GM12878 (cell line): Measurements from ENCODE around the gene HPGD. TPM values are rescaled to one million over a fixed set of nuclear protein-coding genes. Genes with fewer than 3 reads are reported as not detected.

Source experiments
- ATAC-seq: fragments of 200-7000 bp; cut with Tn5 transposase; 3 replicates; pipeline ENCODE4 v1.9.1; 2020; ENCODE audit warnings: mild to moderate bottlenecking, moderate library complexity
- BruUV-seq: library from RNA; stranded (reverse); fragments of 400-500 nt; replicated peaks from 2 replicates; lab custom pipeline; 2021; lab: Mats Ljungman, UMichigan
- CTCF ChIA-PET: fragments of 300-600 bp; sonication (Branson Sonifier 250); formaldehyde crosslinking; extraction: SDS; loops from one replicate; lab custom pipeline; 2021; ENCODE audit warnings: inconsistent platforms; lab: Yijun Ruan, JAX
- POLR2A ChIA-PET: fragments of 350-600 bp; formaldehyde crosslinking; extraction: SDS; loops from one replicate; lab custom pipeline; 2021; ENCODE audit warnings: inconsistent platforms; lab: Charles Lee
- RAD21 ChIA-PET: fragments of 300-600 bp; sonication (Branson Sonifier 250); formaldehyde crosslinking; loops from one replicate; lab custom pipeline; 2023; ENCODE audit warnings: antibody characterized with exemption; ENCODE audit not compliant: unreplicated experiment; lab: Charles Lee
- SMC1A ChIA-PET: fragments of 300-600 bp; sonication (Branson Sonifier 250); formaldehyde crosslinking; loops from one replicate; lab custom pipeline; 2023; ENCODE audit not compliant: unreplicated experiment, uncharacterized antibody; lab: Charles Lee
- DNase-seq: peaks from one replicate; pipeline ENCODE4 v3.0.0-alpha.2; 2011; ENCODE audit warnings: low read depth, low spot score
- FAIRE-seq: peaks from 3 replicates; lab custom pipeline; 2011; peaks lifted over from hg19 to GRCh38; lab: Jason Lieb, UNC
- H2AFZ ChIP-seq: 2 replicates; pipeline ENCODE4 v1.6.0; 2011; ENCODE audit warnings: low read depth, low read length, control low read depth; ENCODE audit not compliant: control insufficient read depth
- H3K27ac ChIP-seq: 2 replicates; pipeline ENCODE4 v1.5.1; 2011; ENCODE audit warnings: control low read depth; ENCODE audit not compliant: control insufficient read depth, insufficient read depth
- H3K27me3 ChIP-seq, 2 experiments: replicated peaks in 1 of 2; 2 replicates each; pipeline versions ENCODE4 v1.6.0 to v1.6.1; 2011; ENCODE audit warnings: low read length in 1 of 2; ENCODE audit not compliant: control insufficient read depth in 2 of 2, insufficient read depth in 2 of 2
- H3K36me3 ChIP-seq, 2 experiments: 2 replicates each; pipeline ENCODE4 v1.5.1; 2011; ENCODE audit warnings: low read length in 1 of 2; ENCODE audit not compliant: control insufficient read depth in 2 of 2, insufficient read depth in 2 of 2
- H3K4me1 ChIP-seq: 2 replicates; pipeline ENCODE4 v1.6.1; 2011; ENCODE audit warnings: mild to moderate bottlenecking, low read length, moderate library complexity, mixed read lengths; ENCODE audit not compliant: control insufficient read depth, insufficient read depth
- H3K4me2 ChIP-seq: 2 replicates; pipeline ENCODE4 v1.6.0; 2011; ENCODE audit warnings: control low read depth; ENCODE audit not compliant: control insufficient read depth, insufficient read depth
- H3K4me3 ChIP-seq: fragments of 200-600 bp; sonication (generic); 2 replicates; pipeline ENCODE4 v1.5.1; 2016
- H3K79me2 ChIP-seq: 2 replicates; pipeline ENCODE4 v1.6.0; 2011; ENCODE audit warnings: low read length; ENCODE audit not compliant: control insufficient read depth, insufficient read depth
- H3K9ac ChIP-seq: 2 replicates; pipeline ENCODE4 v1.8.0; 2011; ENCODE audit warnings: low read length, control low read depth, mixed read lengths; ENCODE audit not compliant: control insufficient read depth, insufficient read depth
- H3K9me3 ChIP-seq: replicated peaks from 3 replicates; pipeline ENCODE4 v1.5.1; 2011; ENCODE audit warnings: mild to moderate bottlenecking, low read length; ENCODE audit not compliant: control insufficient read depth, insufficient read depth
- H4K20me1 ChIP-seq: 2 replicates; pipeline ENCODE4 v1.6.0; 2011; ENCODE audit not compliant: control insufficient read depth, insufficient read depth
- CHD2 ChIP-seq: IDR thresholded peaks from 2 replicates; pipeline ENCODE4 v1.6.1; 2011; ENCODE audit warnings: low read depth, low read length, improper control_type of control experiment, borderline replicate concordance
- E2F8 ChIP-seq: fragments of 450-650 bp; IDR thresholded peaks from 2 replicates; pipeline ENCODE4 v1.6.1; 2018; ENCODE audit warnings: mild to moderate bottlenecking, low read depth, moderate library complexity; ENCODE audit not compliant: partially characterized antibody
- ETV6 ChIP-seq, 2 experiments: fragments of 450-650 bp in 1 of 2; IDR thresholded peaks in 1 of 2; conservative IDR thresholded peaks in 1 of 2; 2 replicates each; pipeline ENCODE4 v1.6.1; 2014; ENCODE audit warnings: antibody characterized with exemption in 1 of 2, borderline replicate concordance in 1 of 2, low read depth in 1 of 2, mild to moderate bottlenecking in 1 of 2, moderate library complexity in 1 of 2
- YY1 ChIP-seq: IDR thresholded peaks from 2 replicates; pipeline ENCODE4 v1.6.1; 2011; ENCODE audit warnings: low read depth, mild to moderate bottlenecking, low read length
- ZBTB4 ChIP-seq: fragments of 450-650 bp; formaldehyde crosslinking; IDR thresholded peaks from 2 replicates; pipeline ENCODE4 v1.4.0; 2022; ENCODE audit warnings: mild to moderate bottlenecking, moderate library complexity
- ZNF217 ChIP-seq: fragments of 450-650 bp; IDR thresholded peaks from 2 replicates; pipeline ENCODE4 v1.6.1; 2017; ENCODE audit warnings: antibody characterized with exemption, mild to moderate bottlenecking
- WGBS: methylation state at CpG from one replicate; pipeline ENCODE4 v1.1.6; 2016; ENCODE audit warnings: low lambda C conversion rate; ENCODE audit not compliant: insufficient replicate concordance, insufficient coverage; ENCODE audit errors: missing lambda C conversion rate; 5-methylcytosine and 5-hydroxymethylcytosine counted together
- in situ Hi-C: fragments of 300-500 bp; cut with MboI; formaldehyde crosslinking; loops from 9 replicates; pipeline ENCODE4 v1.14.3; 2018; ENCODE audit warnings: mixed read lengths
- intact Hi-C: fragments of 100-400 bp; cut with micrococcal nuclease; formaldehyde crosslinking; loops from one replicate; pipeline ENCODE4 v1.14.2; 2022; ENCODE audit not compliant: unreplicated experiment
- polyA plus RNA-seq, 11 experiments: library from polyadenylated mRNA; depleted of rRNA in 4 of 11; unstranded in 6 of 11; stranded (reverse) in 5 of 11; fragments of >200 nt; fragmentation: Nextera tagmentation in 4 of 11; fragmentation: Illumina TruSeq in 1 of 11; extraction: Ambion mirVana in 4 of 11; extraction: Trizol in 1 of 11; gene quantifications; 1 replicate in 1 of 11; 2 replicates in 10 of 11; pipeline versions ENCODE4 v1.2.1 to v1.2.3, GENCODE V29; 2011 to 2016; ENCODE audit warnings: inconsistent platforms in 2 of 11, missing spikeins in 2 of 11, low read depth in 1 of 11
- total RNA-seq, 4 experiments: library from RNA; depleted of rRNA in 3 of 4; stranded (reverse); fragments of >200 nt in 3 of 4; fragmentation: Illumina TruSeq in 1 of 4; extraction: Trizol in 1 of 4; gene quantifications; 2 replicates each; pipeline versions ENCODE4 v1.2.1 to v1.2.3, GENCODE V29; 2013 to 2021

Gene HPGD
- total and polyA plus RNA-seq, 10 of the 15 experiments (the other 5 are each of a cell fraction or from before 2014, with no cell fraction given) = 0.07 to 0.41 (median 0.24) TPM; not detected in 7

DNA sequence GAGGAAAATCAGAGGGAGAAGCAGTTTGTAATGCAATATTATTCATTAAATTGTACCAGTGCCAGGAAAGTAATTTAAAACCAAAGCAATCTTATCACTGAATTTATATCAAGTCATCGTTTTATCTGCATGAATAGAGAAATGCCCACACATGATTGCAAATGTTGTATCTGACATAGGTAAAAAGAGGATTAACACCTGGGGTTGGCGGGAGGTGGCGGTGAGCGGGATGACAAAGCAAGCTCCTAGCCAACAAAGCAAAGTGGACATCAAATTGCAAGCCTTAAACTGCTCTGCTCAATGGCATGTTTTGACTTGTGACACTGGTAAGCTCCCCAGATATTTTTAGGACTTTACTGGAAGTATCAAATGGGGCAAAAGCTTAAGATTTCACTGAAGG is 16.4 kb downstream of the HPGD start:
- Histone ChIP-seq H3K4me2 (no peak overlapping the region), H4K20me1 (no peaks in the 10 kb centered on the region), H3K4me1 (no peaks in the 10 kb centered on the region), H3K4me3 (no peak overlapping the region), H2AFZ (no peak overlapping the region), H3K27me3 (no peaks in the 10 kb centered on the region), H3K27ac (no peak overlapping the region), H3K36me3 (no peaks in the 10 kb centered on the region), H3K79me2 (no peaks in the 10 kb centered on the region), H3K9me3 (no peaks in the 10 kb centered on the region), H3K9ac (no peak overlapping the region)
- no peak for TF ChIP-seq ZNF217
- no peak for TF ChIP-seq ETV6 (conservative IDR thresholded peaks at IDR 0.05 in 1 of 2, IDR thresholded peaks at IDR 0.05 in 1 of 2; ENCODE audit: borderline replicate concordance in 1 of 2, low read depth in 1 of 2)
- no peak for TF ChIP-seq E2F8
- ATAC-seq (no peak), FAIRE-seq (no peak), DNase-seq (no peak)
- POLR2A ChIA-PET = no interaction called here
- RAD21 ChIA-PET = no interaction called here
- SMC1A ChIA-PET = no interaction called here
- CTCF ChIA-PET = interaction anchor here (1.6 kb wide), 1 partner anchor 32 kb away, joined by 3 read pairs; no protein-coding TSS in a partner anchor
- no TSS peak for BruUV-seq
- intact Hi-C loops = no loop called here
- in situ Hi-C loops = no loop called here
- WGBS = 74% methylated on average over 4 of the region's 4 CpGs

DNA sequence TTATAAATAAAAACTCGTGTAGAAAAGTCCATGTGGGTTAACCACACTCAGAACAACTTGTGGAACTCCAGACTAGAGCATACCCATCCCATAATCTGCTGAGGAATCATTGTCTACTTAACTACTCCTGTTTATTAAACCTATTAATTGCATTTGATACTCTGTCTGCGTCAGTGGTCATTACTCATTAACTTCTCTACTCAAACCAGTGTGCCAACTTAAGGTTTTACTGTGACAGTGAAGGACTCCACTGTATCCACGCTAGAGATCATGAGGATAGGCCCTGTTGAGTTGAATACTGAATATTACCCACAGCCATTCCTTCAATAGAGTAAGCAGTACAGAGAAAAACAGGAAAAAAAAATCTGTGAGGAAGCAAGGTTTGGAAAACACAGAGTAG is 17.3 kb downstream of the HPGD start:
- in situ Hi-C loops (no loop called here), intact Hi-C loops (no loop called here)
- ChIA-PET RAD21 (no interaction called here), CTCF (no interaction called here), SMC1A (no interaction called here), POLR2A (no interaction called here)
- Histone ChIP-seq H3K4me3 (no peak overlapping the region), H3K9ac (no peak overlapping the region), H3K27ac (no peak overlapping the region), H4K20me1 (no peaks in the 10 kb centered on the region), H3K4me1 (no peaks in the 10 kb centered on the region), H3K79me2 (no peaks in the 10 kb centered on the region), H3K27me3 (no peaks in the 10 kb centered on the region), H3K4me2 (no peak overlapping the region), H2AFZ (no peak overlapping the region), H3K36me3 (no peaks in the 10 kb centered on the region), H3K9me3 (no peaks in the 10 kb centered on the region)
- WGBS = 0% methylated on average over 3 of the region's 3 CpGs
- no TSS peak for BruUV-seq
- FAIRE-seq (no peak), ATAC-seq (no peak), DNase-seq (no peak)
- TF ChIP-seq YY1 = no peak
- no peak for TF ChIP-seq CHD2
- TF ChIP-seq E2F8 = no peak
- TF ChIP-seq ZBTB4 (CRISPR knock-in tag) = no peak
- no peak for TF ChIP-seq ZNF217
